Stimulated activated CD8-positive, alpha-beta memory T cell treated with anti-CD3 and anti-CD28 coated beads, Interleukin-15, amount 100 ng/mL, for 48 hours (primary cell): ENCODE results near the gene OR2AG2.

Experiments used
- DNase-seq, 2 donors: peaks; one replicate each; pipeline ENCODE4 v3.0.0-alpha.2; 2020; ENCODE audit warnings: low read depth in 2 of 2

OR2AG2 gene

GRCh38 chr11:6738590-6738989 is 33.2 kb downstream of the OR2AG2 start:
- no peak for DNase-seq

DNA sequence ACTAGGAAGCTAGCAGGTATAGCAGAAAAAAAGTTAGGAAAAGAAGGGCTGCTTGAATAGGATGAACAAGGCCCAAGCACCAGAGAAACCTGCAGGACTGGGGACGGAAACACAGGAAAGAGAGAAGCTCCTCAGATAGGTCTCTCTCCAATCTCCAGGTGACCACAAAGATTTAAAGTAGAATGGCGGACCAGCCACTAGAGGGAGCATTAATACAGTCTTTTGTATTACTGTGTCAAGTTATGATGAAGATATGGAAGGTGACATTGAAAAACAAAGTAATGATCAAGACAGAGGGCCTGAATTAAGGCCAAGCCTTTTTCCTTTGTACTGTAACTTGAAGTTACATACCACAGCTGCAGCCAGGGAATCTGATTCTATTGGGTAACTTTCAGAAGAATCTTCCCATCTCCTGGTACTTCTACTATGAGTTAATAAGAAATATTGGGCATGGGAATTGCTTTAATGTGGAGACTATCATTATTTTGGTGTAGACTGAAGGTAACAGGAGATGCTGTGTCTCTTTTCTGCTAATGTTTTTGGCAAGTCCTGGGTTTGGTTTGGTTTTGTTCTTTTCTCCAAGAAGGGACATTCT is 33.8 kb downstream of the OR2AG2 start:
- peak in 1 of 2 donors; percentile 23 for DNase-seq

DNA sequence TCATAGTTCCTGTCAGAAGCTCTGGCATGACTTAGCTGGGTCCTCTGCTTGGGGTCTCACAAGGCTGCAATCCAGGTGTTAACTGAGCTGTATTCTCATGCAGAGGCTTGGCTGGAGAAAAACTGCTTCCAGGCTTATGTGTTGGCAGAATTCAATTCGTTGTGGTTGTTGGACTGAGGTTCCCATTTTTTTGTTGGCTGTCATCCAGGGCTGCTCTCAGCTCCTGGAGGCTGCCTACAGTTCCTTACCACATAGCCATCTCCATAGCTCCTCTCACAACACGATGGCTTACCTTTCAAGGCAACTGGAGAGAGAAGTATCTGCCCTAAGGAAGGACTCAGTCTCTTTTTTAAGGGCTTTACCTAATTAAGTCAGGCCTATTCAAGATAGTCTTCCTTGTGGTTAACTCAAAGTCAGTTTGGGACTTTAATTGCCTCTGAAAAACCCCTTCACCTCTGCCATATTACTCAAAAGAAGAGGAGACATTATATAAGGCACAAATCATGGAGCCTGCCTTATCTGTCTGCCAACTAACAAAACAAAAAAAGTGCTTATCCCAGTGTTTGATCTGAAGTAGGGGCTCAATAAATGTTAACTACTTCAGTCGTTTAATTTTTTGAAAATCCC is 35.2 kb downstream of the OR2AG2 start:
- DNase-seq = no peak

DNA sequence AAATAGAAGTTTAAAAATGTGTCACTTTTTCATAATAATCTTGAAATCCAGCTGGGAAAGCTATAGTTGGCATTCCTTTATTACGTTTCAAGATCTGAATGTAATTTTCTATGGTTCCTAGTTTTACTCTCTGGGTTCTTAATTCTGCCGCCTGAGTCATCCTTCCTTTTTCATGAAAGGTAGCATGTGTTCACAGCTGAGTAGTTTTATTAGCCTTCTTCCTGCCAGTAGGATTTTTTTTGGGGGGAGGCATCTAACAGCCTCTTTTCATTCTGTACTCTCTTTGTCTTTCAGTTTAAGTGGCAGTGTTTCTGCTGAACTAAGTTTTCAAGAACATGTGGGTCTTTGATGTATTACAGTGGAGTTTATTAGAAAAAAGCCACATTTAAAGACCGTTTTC is 36.5 kb downstream of the OR2AG2 start:
- no peak for DNase-seq

GRCh38 chr11:6734616-6735015 is 37.2 kb downstream of the OR2AG2 start:
- no peak for DNase-seq

GRCh38 chr11:6733326-6734275 is 38.2 kb downstream of the OR2AG2 start:
- no peak for DNase-seq

- DNase-seq = no peak
Observed at GRCh38 chr11:6727971-6728760, 43.6 kb downstream of the OR2AG2 start.

GRCh38 chr11:6725386-6725896 is 46.3 kb downstream of the OR2AG2 start:
- DNase-seq = no peak

- no peak for DNase-seq
Observed at GRCh38 chr11:6724013-6724412, 47.8 kb downstream of the OR2AG2 start.

- no peak for DNase-seq
Observed at GRCh38 chr11:6721343-6721742, 50.4 kb downstream of the OR2AG2 start.

- no peak for DNase-seq
Observed at GRCh38 chr11:6719576-6719975, 52.2 kb downstream of the OR2AG2 start.

DNA sequence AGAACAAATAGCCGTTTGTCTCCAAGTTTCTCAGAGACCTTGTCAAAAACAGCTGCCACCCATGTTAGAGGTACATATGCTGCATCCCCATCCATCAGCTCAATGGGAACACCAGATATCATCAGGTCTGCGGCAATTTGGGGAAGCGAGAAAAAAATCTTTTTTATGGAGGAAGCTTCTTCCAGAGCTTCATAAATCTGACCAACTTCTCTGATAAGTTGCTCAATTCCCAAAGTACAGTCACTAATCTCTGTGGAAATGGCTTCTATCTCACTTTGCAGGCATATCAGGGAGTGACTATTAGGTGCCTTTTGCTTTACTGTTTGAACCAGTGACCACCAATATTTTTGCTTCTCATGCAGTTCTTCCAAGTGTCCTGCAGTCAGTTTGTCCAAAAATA is 54.4 kb downstream of the OR2AG2 start:
- no peak for DNase-seq
